Upper lobe of left lung (tissue), 6 donors: ENCODE results near the gene CD14. TPM values are rescaled to one million over a fixed set of nuclear protein-coding genes. Genes with fewer than 3 reads are reported as not detected.

Experiments
- ATAC-seq, 2 donors: fragments of 200-7000 bp; cut with Tn5 transposase; one replicate each; pipeline ENCODE4 v1.9.1; 2022; ENCODE audit warnings: mild to moderate bottlenecking in 2 of 2, moderate library complexity in 2 of 2; ENCODE audit not compliant: low FRiP score in 2 of 2
- DNase-seq, 2 donors: peaks; one replicate each; pipeline ENCODE4 v3.0.0-alpha.2; 2019 to 2020
- H3K27ac ChIP-seq, 4 donors: fragments of 200-600 bp; sonication (generic); one replicate each; pipeline ENCODE4 v1.5.1; 2016 to 2019
- H3K27me3 ChIP-seq, 4 donors: fragments of 200-600 bp; sonication (generic); one replicate each; pipeline ENCODE4 v1.5.1; 2017 to 2019
- H3K36me3 ChIP-seq, 4 donors: fragments of 200-600 bp; sonication (generic); one replicate each; pipeline ENCODE4 v1.5.1; 2016 to 2019
- H3K4me1 ChIP-seq, 4 donors: fragments of 200-600 bp; sonication (generic); one replicate each; pipeline ENCODE4 v1.5.1; 2018 to 2019
- H3K4me3 ChIP-seq, 4 donors: fragments of 200-600 bp; sonication (generic); one replicate each; pipeline ENCODE4 v1.5.1; 2017 to 2019; ENCODE audit warnings: mild to moderate bottlenecking in 2 of 4, moderate library complexity in 1 of 4
- H3K9me3 ChIP-seq, 4 donors: fragments of 200-600 bp; sonication (generic); one replicate each; pipeline ENCODE4 v1.5.1; 2018 to 2019
- CTCF ChIP-seq, 6 experiments: fragments of 450-650 bp in 4 of 6; fragments of 200-600 bp in 2 of 6; sonication (generic) in 2 of 6; IDR thresholded peaks; one replicate each; pipeline ENCODE4 v1.5.1; 2016 to 2019; ENCODE audit warnings: antibody characterized with exemption in 6 of 6
- EP300 ChIP-seq, 4 donors: sonication (generic); formaldehyde crosslinking; IDR thresholded peaks; one replicate each; pipeline ENCODE4 v1.5.1; 2017; ENCODE audit warnings: antibody characterized with exemption in 4 of 4, control low read depth in 2 of 4
- POLR2A ChIP-seq, 4 donors: fragments of 450-650 bp; IDR thresholded peaks; one replicate each; pipeline ENCODE4 v1.5.1; 2016 to 2017; ENCODE audit warnings: antibody characterized with exemption in 4 of 4, mild to moderate bottlenecking in 2 of 4
- POLR2AphosphoS5 ChIP-seq, 2 donors: sonication (generic); formaldehyde crosslinking; IDR thresholded peaks; one replicate each; pipeline ENCODE4 v1.5.1; 2017; ENCODE audit warnings: antibody characterized with exemption in 2 of 2
- WGBS, 2 donors: methylation state at CpG; one replicate each; pipeline ENCODE4 v1.1.5; 2017 to 2018; 5-methylcytosine and 5-hydroxymethylcytosine counted together
- total RNA-seq, 6 donors: library from RNA; depleted of rRNA in 4 of 6; stranded (reverse); fragments of >200 nt in 4 of 6; gene quantifications; one replicate each; pipeline versions ENCODE4 v1.1.0 to v1.2.1, GENCODE V29; 2016 to 2021
- donor health status: DM: no; HTN: no; CAD: no; lungs with moderate emphysema.
- donor health status: DM: no; HTN: yes; CAD: no; lungs with severe emphysema.

CD14 gene
- total RNA-seq, 6 donors from 2014 or later, result 27.3 to 195 (median 102) TPM

- DNase-seq (peak in 1 of 2 donors; percentile 87), ATAC-seq (peak; percentile 44 to 76)
- no peaks in the 10 kb centered on the region for H3K36me3 ChIP-seq
- H3K4me1 ChIP-seq, result peaks cover 16 to 50% (median 28%) of the 10 kb centered on the region in 4 donors
- H3K9me3 ChIP-seq, result no peaks in the 10 kb centered on the region
- peak overlapping the region; percentile 81 to 90 (median 85) for H3K27ac ChIP-seq
- WGBS, 2 donors, result 9 to 10% methylated on average over 19 to 22 of the region's 36 CpGs
- TF ChIP-seq POLR2A (IDR thresholded peaks at IDR 0.05) (no peak), CTCF (IDR thresholded peaks at IDR 0.05) (no peak), POLR2AphosphoS5 (IDR thresholded peaks at IDR 0.05) (no peak), EP300 (IDR thresholded peaks at IDR 0.05) (no peak)
- peak overlapping the region; percentile 20 to 60 (median 56) for H3K4me3 ChIP-seq
- no peaks in the 10 kb centered on the region for H3K27me3 ChIP-seq
These were observed 1.1 kb downstream of the CD14 start for GRCh38 chr5:140631831-140632365.

GRCh38 chr5:140631036-140631417, 1.9 kb downstream of the CD14 start:
- H3K4me3 ChIP-seq, result peak overlapping the region in 3 of 4 donors; percentile 55 to 60 (median 58)
- no peaks in the 10 kb centered on the region for H3K9me3 ChIP-seq
- peak in 1 of 2 donors; percentile 51 for DNase-seq
- H3K27me3 ChIP-seq, result no peaks in the 10 kb centered on the region
- 52 to 60% methylated on average over 4 of the region's 4 CpGs for WGBS, 2 donors
- ATAC-seq, result peak in 1 of 2 donors; percentile 28
- peak overlapping the region; percentile 81 to 90 (median 85) for H3K27ac ChIP-seq
- peaks cover 16 to 50% (median 28%) of the 10 kb centered on the region in 4 donors for H3K4me1 ChIP-seq
- TF ChIP-seq POLR2A (IDR thresholded peaks at IDR 0.05) (peak in 1 of 4 donors; percentile 71), CTCF (IDR thresholded peaks at IDR 0.05) (no peak)
- no peaks in the 10 kb centered on the region for H3K36me3 ChIP-seq

GRCh38 chr5:140630292-140631035, 2.5 kb downstream of the CD14 start:
- TF ChIP-seq EP300 (IDR thresholded peaks at IDR 0.05) (no peak), CTCF (IDR thresholded peaks at IDR 0.05) (no peak), POLR2A (IDR thresholded peaks at IDR 0.05) (no peak), POLR2AphosphoS5 (IDR thresholded peaks at IDR 0.05) (no peak)
- no peaks in the 10 kb centered on the region for H3K36me3 ChIP-seq
- no peak for DNase-seq
- H3K9me3 ChIP-seq, result no peaks in the 10 kb centered on the region
- 57% methylated on average over 2 of the region's 2 CpGs for WGBS, 2 donors
- peak overlapping the region; percentile 81 to 90 (median 85) for H3K27ac ChIP-seq
- no peaks in the 10 kb centered on the region for H3K27me3 ChIP-seq
- no peak for ATAC-seq
- H3K4me1 ChIP-seq, result peaks cover 16 to 50% (median 28%) of the 10 kb centered on the region in 4 donors
- H3K4me3 ChIP-seq, result peak overlapping the region in 3 of 4 donors; percentile 55 to 60 (median 58)

- Histone ChIP-seq H3K36me3 (no peaks in the 10 kb centered on the region), H3K4me1 (peaks cover 11 to 38% (median 18%) of the 10 kb centered on the region in 4 donors), H3K4me3 (no peak overlapping the region), H3K27me3 (no peaks in the 10 kb centered on the region), H3K27ac (no peak overlapping the region), H3K9me3 (no peaks in the 10 kb centered on the region)
- DNase-seq, result no peak
- WGBS, 2 donors, result 35 to 43% methylated on average over 1 of the region's 1 CpG
- no peak for TF ChIP-seq POLR2AphosphoS5 (IDR thresholded peaks at IDR 0.05)
- TF ChIP-seq CTCF (IDR thresholded peaks at IDR 0.05), result no peak
- TF ChIP-seq POLR2A (IDR thresholded peaks at IDR 0.05), result no peak
- no peak for TF ChIP-seq EP300 (IDR thresholded peaks at IDR 0.05)
- no peak for ATAC-seq
These were observed 4.3 kb downstream of the CD14 start for GRCh38 chr5:140628711-140629110.
